OCI-LY1 (cell line): ENCODE data around the gene TANC1.

Source experiments
- H2AFZ ChIP-seq: fragments of 200-600 bp; sonication (generic), shearing (Covaris generic); 2 replicates; pipeline ENCODE4 v1.6.0; 2014; ENCODE audit warnings: antibody characterized with exemption, mild to moderate bottlenecking, low read length
- H3F3A ChIP-seq: fragments of 200-600 bp; sonication (generic), shearing (Covaris generic); 2 replicates; pipeline ENCODE4 v1.6.0; 2014; ENCODE audit warnings: mild to moderate bottlenecking, antibody characterized with exemption, low read length, moderate library complexity; ENCODE audit not compliant: insufficient read depth
- H3K27ac ChIP-seq: fragments of 200-600 bp; sonication (generic); 2 replicates; pipeline ENCODE4 v1.5.1; 2014; ENCODE audit warnings: low read length, mixed run types, mild to moderate bottlenecking, low read depth; ENCODE audit not compliant: poor library complexity, severe bottlenecking
- H3K27me3 ChIP-seq: fragments of 200-600 bp; sonication (generic); 2 replicates; pipeline ENCODE4 v1.6.0; 2014; ENCODE audit warnings: antibody characterized with exemption, mild to moderate bottlenecking, low read length, moderate library complexity; ENCODE audit not compliant: insufficient read depth
- H3K36me3 ChIP-seq: fragments of 200-600 bp; sonication (generic); 2 replicates; pipeline ENCODE4 v1.6.1; 2014; ENCODE audit warnings: mild to moderate bottlenecking, antibody characterized with exemption, low read length, moderate library complexity, mixed read lengths; ENCODE audit not compliant: insufficient read depth
- H3K4me1 ChIP-seq: fragments of 200-600 bp; sonication (generic); 2 replicates; pipeline ENCODE4 v1.5.1; 2014; ENCODE audit warnings: mild to moderate bottlenecking, low read length, moderate library complexity; ENCODE audit not compliant: insufficient read depth, severe bottlenecking
- H3K4me2 ChIP-seq: fragments of 200-600 bp; sonication (generic), shearing (Covaris generic); 2 replicates; pipeline ENCODE4 v1.6.1; 2014; ENCODE audit warnings: low read length
- H3K4me3 ChIP-seq: fragments of 200-600 bp; sonication (generic); 2 replicates; pipeline ENCODE4 v1.5.1; 2014; ENCODE audit warnings: low read length, low read depth, mild to moderate bottlenecking, mixed read lengths; ENCODE audit not compliant: poor library complexity, severe bottlenecking
- H3K79me2 ChIP-seq: fragments of 200-600 bp; shearing (Covaris generic); 2 replicates; pipeline ENCODE4 v1.6.1; 2016; ENCODE audit warnings: mixed run types, low read length, mixed read lengths; ENCODE audit not compliant: insufficient read depth
- H3K9ac ChIP-seq: fragments of 200-600 bp; sonication (generic), shearing (Covaris generic); 2 replicates; pipeline ENCODE4 v1.6.1; 2014; ENCODE audit warnings: mild to moderate bottlenecking, low read length, mixed read lengths
- H3K9me2 ChIP-seq: fragments of 200-600 bp; sonication (generic), shearing (Covaris generic); 2 replicates; pipeline ENCODE4 v1.6.1; 2014; ENCODE audit warnings: low read depth, mild to moderate bottlenecking, low read length, mixed read lengths
- H3K9me3 ChIP-seq: fragments of 200-600 bp; shearing (Covaris generic); 2 replicates; pipeline ENCODE4 v1.6.1; 2014; ENCODE audit warnings: low read length, mixed read lengths
- H4K20me1 ChIP-seq: fragments of 200-600 bp; sonication (generic), shearing (Covaris generic); 2 replicates; pipeline ENCODE4 v1.6.0; 2016; ENCODE audit warnings: mild to moderate bottlenecking, low read length; ENCODE audit not compliant: insufficient read depth
- EZH2 ChIP-seq: fragments of 200-600 bp; sonication (generic), shearing (Covaris generic); IDR thresholded peaks from 2 replicates; pipeline ENCODE4 v1.8.0; 2017; ENCODE audit warnings: borderline replicate concordance, mixed run types, mild to moderate bottlenecking, antibody characterized with exemption, low read length, moderate library complexity, mixed read lengths
- TF ChIP-seq, protein P1 (sequence below): fragments of 200-600 bp; sonication (generic), shearing (Covaris generic); IDR thresholded peaks from 2 replicates; pipeline ENCODE4 v1.5.1; 2017; ENCODE audit warnings: mild to moderate bottlenecking, antibody characterized with exemption, low read length, moderate library complexity, mixed read lengths

TANC1 gene

DNA sequence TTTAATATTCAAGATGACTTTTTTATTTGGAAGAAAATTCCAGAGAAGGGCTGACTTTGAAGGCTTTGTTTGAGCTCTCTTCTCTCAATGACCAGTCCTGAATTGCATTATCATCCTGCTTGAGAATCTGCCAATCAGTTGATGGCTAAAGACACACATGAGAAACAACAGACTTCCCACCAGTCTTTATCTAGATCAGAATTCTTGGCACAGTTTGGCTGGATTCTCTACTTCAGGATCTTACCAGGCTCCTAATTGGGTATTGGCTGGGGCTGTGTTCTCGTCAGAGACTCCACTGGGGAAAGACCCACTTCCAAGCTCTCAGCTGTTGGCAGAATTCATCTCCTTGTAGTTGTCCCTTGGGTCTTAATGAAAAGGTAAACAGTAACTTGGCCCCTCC lies 232.1 kb downstream of the TANC1 start:
- no peaks in the 10 kb centered on the region for H3K36me3 ChIP-seq
- H3K9me3 ChIP-seq, result no peaks in the 10 kb centered on the region
- no peaks in the 10 kb centered on the region for H3K9me2 ChIP-seq
- TF ChIP-seq, protein P1, sequence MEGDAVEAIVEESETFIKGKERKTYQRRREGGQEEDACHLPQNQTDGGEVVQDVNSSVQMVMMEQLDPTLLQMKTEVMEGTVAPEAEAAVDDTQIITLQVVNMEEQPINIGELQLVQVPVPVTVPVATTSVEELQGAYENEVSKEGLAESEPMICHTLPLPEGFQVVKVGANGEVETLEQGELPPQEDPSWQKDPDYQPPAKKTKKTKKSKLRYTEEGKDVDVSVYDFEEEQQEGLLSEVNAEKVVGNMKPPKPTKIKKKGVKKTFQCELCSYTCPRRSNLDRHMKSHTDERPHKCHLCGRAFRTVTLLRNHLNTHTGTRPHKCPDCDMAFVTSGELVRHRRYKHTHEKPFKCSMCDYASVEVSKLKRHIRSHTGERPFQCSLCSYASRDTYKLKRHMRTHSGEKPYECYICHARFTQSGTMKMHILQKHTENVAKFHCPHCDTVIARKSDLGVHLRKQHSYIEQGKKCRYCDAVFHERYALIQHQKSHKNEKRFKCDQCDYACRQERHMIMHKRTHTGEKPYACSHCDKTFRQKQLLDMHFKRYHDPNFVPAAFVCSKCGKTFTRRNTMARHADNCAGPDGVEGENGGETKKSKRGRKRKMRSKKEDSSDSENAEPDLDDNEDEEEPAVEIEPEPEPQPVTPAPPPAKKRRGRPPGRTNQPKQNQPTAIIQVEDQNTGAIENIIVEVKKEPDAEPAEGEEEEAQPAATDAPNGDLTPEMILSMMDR, result no peak
- TF ChIP-seq EZH2, result no peak
- H4K20me1 ChIP-seq, result no peaks in the 10 kb centered on the region
- no peaks in the 10 kb centered on the region for H3K4me1 ChIP-seq
- H3K27me3 ChIP-seq, result peaks cover 3% of the 10 kb centered on the region; the same call in 1 of the 2 replicates
- no peak overlapping the region for H3K4me3 ChIP-seq
- H3K27ac ChIP-seq, result no peak overlapping the region
- H3K79me2 ChIP-seq, result no peaks in the 10 kb centered on the region
- H2AFZ ChIP-seq, result no peak overlapping the region
- H3K4me2 ChIP-seq, result no peak overlapping the region
- no peak overlapping the region for H3K9ac ChIP-seq
- no peaks in the 10 kb centered on the region for H3F3A ChIP-seq

DNA sequence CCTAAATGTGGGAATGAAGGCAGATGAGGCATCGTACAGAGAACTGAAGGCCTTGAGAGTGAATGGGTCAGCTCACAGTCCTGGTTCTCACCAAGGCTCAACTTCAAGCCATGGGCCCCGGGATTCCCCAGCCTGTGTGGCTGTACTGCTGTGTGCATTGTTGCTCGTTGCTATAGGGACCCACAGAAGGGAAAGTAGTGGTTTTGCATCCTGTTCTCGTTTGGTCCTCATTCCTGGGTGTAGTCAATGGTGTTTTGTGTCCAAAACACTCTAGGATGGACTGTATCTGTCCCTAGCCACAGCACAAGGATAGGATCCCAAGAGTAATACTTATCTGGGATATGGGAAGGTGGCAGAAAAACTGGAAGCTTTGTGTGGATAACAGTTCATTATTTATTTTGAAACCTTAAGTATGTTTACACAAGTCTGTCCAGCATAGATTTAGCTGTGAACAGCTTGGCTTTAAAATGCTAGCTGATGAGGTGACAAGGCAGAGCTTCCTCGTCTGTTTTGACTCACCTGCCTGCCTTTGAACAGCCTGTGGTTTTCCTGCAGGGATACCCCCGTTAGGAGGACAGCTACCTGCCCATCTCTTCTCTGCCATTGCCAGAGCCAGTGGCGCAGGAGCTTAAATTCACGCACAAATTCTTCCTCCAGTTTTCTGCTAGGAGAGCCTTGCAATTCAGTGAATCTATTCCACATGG lies 233.1 kb downstream of the TANC1 start:
- Histone ChIP-seq H3K79me2 (no peaks in the 10 kb centered on the region), H3K27ac (no peak overlapping the region), H4K20me1 (no peaks in the 10 kb centered on the region), H3K4me2 (no peak overlapping the region), H3K4me1 (no peaks in the 10 kb centered on the region), H3K27me3 (peaks cover 3% of the 10 kb centered on the region; the same call in 1 of the 2 replicates), H3K9me2 (no peaks in the 10 kb centered on the region), H3K4me3 (no peak overlapping the region), H2AFZ (no peak overlapping the region), H3K9ac (no peak overlapping the region), H3K9me3 (no peaks in the 10 kb centered on the region), H3K36me3 (no peaks in the 10 kb centered on the region), H3F3A (no peaks in the 10 kb centered on the region)
- no peak for TF ChIP-seq EZH2
- TF ChIP-seq, protein P1, result no peak

DNA sequence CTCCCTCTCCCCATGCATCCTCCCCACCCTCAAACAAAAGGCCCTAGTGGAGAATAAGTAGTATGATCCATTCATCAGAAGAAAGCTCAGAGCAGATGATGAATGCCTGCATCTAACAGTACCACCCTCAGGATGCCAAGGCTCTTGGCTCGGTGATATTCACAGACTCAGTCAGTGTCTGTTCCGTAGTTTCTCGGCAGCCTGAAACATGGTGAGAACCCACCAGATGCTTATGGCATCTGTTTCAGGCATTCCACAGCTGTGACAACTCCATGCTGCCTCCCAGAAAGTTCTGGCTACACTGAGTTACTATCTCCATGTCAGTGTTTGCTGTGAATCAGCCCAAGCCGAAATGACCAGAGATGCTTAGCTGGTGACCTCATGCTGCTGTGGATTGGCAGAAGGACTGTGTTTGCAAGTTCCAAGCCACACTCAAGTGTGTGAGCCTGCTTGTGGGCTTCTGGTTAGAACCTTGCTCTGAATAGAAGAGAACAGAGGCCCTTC lies 234.2 kb downstream of the TANC1 start:
- no peak overlapping the region for H3K27ac ChIP-seq

More for the DNA sequence above, 234.2 kb downstream of the TANC1 start:
- Histone ChIP-seq H3K9me3 (no peaks in the 10 kb centered on the region), H3K4me2 (no peak overlapping the region), H3K79me2 (no peaks in the 10 kb centered on the region), H3K9ac (no peak overlapping the region), H3F3A (no peaks in the 10 kb centered on the region), H3K4me1 (no peaks in the 10 kb centered on the region), H3K27me3 (peaks cover 3% of the 10 kb centered on the region; the same call in 1 of the 2 replicates), H2AFZ (no peak overlapping the region), H4K20me1 (no peaks in the 10 kb centered on the region), H3K36me3 (no peaks in the 10 kb centered on the region), H3K4me3 (no peak overlapping the region), H3K9me2 (no peaks in the 10 kb centered on the region)
- TF ChIP-seq EZH2, result no peak
- TF ChIP-seq, protein P1, result no peak
